Eye (tissue), 1 donor: ENCODE data around the gene ARHGAP10.
A peak's percentile ranks its signal among the peaks of the same experiment; 100 is the strongest.

Experiments
- DNase-seq: peaks from one replicate; pipeline ENCODE4 v3.0.0-alpha.2; 2015

ARHGAP10 gene

GRCh38 chr4:147913137-147913536 lies 181.2 kb downstream of the ARHGAP10 start:
- no peak for DNase-seq

GRCh38 chr4:147916351-147916750 lies 184.5 kb downstream of the ARHGAP10 start:
- no peak for DNase-seq

DNA sequence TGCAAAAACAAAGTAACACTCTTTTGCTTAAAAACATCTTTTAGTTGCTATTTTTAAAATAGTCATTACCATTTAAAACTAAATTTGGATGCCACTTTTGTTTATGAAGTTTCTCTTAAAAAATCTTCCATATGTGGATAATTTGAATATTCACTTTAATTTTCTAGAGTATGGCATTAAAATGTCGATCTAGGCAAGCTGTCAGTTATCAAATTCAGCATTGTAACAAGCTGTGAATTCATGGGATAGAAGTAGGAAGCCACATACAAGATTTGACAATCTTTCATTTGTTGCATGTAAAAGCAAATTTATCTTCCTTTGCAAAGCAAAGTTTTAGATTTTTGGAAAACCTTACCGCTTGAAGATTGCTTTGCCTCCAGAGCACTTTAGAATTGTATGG lies 191.5 kb downstream of the ARHGAP10 start:
- DNase-seq: no peak

GRCh38 chr4:147923854-147924253 lies 192.0 kb downstream of the ARHGAP10 start:
- no peak for DNase-seq

DNA sequence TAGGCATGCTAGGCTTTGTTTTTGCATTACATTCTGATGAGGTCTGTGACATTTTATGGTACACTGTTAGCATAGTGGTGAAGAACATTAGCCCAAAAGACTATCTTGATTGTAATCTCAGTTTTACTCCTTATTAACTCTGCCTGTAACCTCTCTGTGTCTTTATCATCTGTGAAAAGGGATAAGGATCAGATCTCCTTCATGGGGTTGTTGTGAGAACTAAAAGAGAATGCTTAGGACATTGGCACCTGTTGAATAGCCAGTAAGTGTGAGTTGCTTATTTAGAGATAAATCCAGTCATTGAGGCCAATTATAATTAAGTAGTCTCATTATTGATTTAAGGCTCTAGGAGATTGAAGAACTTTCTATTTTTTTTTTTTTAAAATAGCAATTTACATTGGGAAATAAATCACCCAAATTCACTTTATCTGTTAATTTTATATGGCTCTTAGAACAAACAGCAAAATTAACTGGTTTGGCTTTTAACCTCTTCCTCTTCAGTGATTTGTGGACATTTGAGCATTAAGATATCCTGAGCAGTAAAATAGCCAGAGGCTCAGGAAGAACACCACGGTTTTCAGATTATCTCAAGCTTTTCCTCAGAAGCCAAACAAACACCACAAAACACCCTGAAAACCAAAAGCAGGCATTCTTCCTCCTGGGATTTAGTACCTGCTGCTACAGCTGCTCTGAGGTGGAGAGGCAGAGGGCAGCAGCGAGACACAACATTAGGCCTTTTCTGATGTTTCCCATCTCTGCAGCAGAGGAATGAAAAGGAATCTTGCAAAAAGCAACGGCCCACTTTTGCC lies 192.9 kb downstream of the ARHGAP10 start:
- DNase-seq: peak; percentile 75

- no peak for DNase-seq
Measured at GRCh38 chr4:147927377-147928137, 195.7 kb downstream of the ARHGAP10 start.

DNA sequence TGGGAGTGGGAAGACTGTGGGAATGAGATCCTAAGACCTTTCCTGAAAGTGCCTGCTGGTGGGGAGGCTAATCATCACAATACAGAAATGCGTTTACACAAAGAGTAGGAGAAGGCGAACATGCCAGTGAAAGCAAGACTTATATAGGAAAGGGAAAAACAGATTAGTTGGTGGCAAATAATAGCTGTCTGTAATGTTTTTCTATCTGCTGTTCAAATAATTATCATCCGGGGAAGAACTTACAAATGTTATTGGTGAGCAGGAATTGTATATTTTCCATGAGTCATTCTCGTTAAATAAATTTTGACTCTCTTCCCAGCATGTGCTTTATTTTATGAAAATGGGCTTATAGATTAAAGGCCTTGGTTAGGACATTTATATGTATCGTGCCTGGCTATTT lies 196.5 kb downstream of the ARHGAP10 start:
- DNase-seq: peak; percentile 33

DNA sequence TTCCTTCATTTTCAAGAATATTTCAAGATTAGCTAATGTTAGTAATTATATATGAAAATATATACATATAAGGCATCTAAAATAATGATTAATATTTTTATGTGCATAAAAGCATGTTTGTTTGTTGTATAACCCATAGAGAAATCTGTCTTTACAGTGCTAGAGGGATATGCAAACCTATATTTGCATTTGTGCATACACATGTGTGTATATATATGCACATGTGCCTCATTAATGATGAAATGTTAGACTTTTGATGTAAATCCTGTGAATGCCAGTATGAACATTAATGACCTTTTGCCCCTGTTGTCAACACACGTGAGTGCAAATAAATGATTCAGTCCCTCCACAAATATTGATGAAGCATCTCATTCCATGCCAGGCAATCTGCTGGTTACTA lies 197.9 kb downstream of the ARHGAP10 start:
- no peak for DNase-seq

DNA sequence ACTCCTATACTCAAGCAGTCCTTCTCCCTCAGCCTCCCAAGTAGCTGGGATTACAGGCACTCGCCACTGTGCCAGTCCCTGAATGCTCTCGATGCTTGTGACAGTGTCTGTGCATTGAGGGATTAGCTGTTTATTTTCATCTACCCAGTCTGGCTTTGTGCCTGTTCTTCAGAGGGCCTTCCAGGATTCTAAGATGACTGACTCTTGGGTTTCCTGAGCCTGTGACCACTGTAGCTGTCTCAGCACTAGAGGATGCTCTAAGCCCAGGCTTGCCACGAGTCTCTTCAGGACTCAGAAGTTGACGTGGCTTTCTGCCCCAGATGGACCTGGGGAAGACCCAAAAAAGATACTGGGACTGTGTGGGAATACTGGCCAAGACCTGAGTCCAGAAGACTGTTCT lies 201.4 kb downstream of the ARHGAP10 start:
- DNase-seq: no peak

GRCh38 chr4:147933779-147934178 lies 201.9 kb downstream of the ARHGAP10 start:
- DNase-seq: no peak

- DNase-seq: no peak
Measured at GRCh38 chr4:147938496-147938895, 206.6 kb downstream of the ARHGAP10 start.

- DNase-seq: no peak
Measured at GRCh38 chr4:147940171-147940570, 208.3 kb downstream of the ARHGAP10 start.

- DNase-seq: no peak
Measured at GRCh38 chr4:147941373-147941772, 209.5 kb downstream of the ARHGAP10 start.

GRCh38 chr4:147942729-147943128 lies 210.8 kb downstream of the ARHGAP10 start:
- DNase-seq: peak; percentile 27

- no peak for DNase-seq
Measured at GRCh38 chr4:147943159-147943638, 211.3 kb downstream of the ARHGAP10 start.

GRCh38 chr4:147944249-147944648 lies 212.4 kb downstream of the ARHGAP10 start:
- peak; percentile 13 for DNase-seq

- DNase-seq: no peak
Measured at GRCh38 chr4:147944670-147945260, 212.9 kb downstream of the ARHGAP10 start.

- no peak for DNase-seq
Measured at GRCh38 chr4:147948336-147948735, 216.4 kb downstream of the ARHGAP10 start.

DNA sequence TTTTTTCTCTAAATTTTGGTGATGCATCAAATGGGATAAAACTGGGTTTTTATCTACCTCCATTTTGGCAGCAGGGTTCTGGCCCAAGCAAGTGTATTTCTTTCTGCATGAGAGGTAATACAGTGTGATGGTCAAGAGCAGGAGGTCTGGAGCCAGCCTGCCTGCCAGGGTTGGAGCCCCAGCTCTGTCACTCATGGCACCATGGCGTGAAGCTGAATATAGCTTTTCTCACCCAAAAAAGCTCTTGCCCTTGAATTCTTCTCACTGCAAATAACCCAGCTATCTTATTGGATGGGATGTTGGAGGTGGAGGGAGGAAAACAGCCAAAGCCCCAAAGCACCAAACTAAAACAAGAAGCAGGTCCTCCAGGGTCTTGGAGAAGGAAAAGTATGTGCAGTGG lies 218.4 kb downstream of the ARHGAP10 start:
- no peak for DNase-seq

DNA sequence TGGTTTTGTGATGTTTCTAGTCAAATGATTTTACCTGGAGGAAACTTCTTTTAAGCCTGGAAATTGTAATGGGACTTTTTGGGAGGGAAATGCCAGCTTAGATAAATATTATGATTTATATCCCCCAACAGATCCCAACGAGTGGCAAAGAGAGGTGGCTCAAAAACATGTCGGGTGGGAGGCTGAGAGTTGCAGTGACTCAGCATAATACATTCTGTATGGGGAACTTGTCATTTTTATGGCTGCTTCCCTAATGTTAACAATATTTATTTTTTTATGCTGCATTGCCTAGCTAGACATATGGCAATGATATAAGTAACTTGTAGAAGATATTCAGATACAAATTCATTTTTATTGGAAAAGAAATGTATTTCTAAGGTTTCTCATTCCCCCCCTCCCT lies 219.0 kb downstream of the ARHGAP10 start:
- DNase-seq: no peak

DNA sequence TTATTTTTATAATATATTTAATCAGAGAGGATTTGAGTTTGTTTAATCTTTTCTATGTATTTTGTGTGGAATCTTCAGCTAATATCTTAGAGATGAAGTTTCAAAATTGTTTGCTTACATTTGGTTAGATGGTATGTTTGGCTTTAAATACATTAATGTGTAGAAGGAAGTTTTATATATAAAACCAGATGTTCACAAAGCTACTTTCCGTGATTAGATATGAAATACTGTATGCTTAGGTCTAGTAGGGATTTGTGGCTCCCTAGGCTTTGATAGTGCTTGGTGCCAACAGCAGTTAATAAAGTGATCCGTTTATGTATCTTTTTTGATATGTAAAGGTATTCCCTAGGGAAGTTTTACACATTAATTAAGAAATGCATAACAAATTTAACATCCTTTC lies 223.0 kb downstream of the ARHGAP10 start:
- peak; percentile 17 for DNase-seq

DNA sequence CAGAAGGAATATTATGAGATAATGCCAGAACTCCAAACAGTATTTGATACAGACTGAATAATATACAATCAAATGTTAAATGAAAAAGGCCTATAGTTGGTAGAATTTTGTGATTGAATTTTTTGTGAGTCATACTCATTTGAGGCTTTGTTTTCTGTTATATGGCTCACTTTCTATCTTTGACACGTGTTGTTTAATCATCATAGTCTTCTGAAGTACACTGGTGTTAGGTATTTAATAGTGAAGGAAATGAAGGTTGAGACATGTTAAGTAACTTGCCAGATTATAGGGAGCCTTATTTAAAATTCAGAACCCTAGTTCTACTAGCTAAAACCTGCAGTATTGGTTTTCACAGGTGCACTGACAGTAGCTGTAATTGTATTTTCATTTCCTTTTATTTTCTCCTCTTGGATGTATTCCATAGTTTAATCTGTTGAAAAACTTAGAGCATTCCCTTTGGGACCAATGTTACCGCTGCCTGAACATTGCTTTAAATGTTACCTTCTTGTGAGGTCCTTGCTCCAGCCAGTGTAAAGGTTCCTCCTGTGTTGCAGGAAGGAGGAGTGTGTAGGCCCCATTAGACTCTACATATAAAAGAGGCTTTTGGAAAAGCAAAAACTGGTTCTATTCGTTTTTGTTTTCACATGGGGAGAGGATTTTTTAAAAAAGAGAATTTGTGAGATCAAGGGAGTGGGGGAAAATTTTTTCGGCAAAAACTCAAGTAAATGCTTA lies 224.1 kb downstream of the ARHGAP10 start:
- peak; percentile 17 for DNase-seq

DNA sequence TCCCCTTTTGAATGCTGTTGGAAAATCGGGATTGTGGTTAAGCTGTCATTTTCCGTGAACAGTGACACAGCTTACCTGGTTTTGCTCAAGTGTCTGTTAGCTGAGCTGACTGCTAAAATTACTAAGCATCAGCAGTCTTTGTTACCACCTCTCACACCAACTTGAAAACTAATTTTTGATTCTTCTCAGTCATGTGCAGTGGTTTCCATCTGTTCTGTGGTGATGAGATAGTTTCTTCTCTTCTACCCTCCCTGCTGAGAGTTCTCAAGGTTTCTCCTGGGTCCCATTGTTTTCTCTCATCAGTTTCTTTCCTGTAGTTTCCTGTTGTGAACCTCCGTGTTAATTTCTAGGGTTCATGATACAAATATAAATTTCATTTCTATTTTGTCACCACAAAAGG lies 225.6 kb downstream of the ARHGAP10 start:
- DNase-seq: no peak
